CMK (cell line): Measurements from ENCODE around the gene ANKRD33.
A peak's percentile ranks its signal among the peaks of the same experiment; 100 is the strongest.

Experiments
- DNase-seq: peaks from one replicate; pipeline ENCODE4 v3.0.0-alpha.2; 2010; ENCODE audit warnings: low read depth

Gene ANKRD33, protein sequence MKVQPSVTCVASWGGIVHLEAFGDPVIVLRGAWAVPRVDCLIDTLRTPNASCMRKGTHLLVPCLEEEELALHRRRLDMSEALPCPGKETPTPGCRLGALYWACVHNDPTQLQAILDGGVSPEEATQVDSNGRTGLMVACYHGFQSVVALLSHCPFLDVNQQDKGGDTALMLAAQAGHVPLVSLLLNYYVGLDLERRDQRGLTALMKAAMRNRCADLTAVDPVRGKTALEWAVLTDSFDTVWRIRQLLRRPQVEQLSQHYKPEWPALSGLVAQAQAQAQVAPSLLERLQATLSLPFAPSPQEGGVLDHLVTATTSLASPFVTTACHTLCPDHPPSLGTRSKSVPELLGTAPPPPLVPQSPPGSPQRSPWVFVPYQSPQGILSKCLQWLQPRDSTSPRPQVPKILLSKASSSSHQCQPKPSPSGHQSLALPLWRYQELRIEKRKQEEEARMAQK

DNA sequence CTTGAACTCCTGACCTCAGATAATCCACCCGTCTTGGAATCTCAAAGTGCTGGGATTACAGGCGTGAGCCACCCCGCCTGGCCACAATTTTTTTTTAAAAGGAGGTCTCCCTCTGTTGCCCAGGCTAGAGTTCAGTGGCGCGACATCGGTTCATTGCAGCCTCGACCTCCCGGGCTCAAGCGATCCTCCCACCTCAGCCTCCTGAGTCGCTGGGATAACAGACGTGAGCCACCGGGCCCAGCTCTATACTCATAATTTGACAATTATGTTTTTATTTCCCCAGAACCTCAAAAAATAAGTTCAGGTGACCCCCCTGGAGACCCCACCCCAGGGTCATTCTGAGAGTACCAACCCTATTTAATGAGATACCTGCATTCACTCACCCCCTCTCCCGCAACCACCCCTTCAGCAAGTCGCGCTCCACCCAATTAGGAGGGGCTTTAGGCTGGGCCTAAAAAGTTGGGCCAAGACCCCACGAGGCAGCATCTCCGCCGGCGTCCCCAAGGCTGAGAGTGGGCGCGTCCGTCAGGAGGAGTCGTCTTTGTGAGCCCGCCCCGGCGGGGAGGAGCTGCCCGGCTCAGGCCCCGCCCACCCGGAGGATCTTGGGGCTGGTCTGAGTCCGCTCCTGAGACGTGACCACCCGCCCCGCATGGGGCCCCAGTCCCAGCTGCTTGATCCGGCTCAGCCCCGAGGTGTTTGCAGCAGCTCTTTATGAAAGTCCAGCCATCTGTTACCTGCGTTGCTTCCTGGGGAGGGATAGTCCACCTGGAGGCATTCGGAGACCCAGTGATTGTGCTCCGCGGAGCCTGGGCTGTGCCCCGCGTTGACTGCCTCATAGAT lies at the start of gene ANKRD33:
ANKRD33 (plus strand) TSS at position 628 of the 840 bp plus-strand sequence; CDS start at position 712, 84 bp downstream.
- DNase-seq, result no peak

GRCh38 chr12:51838762-51839161 lies 49.1 kb upstream of the ANKRD33 start:
- DNase-seq, result no peak

DNA sequence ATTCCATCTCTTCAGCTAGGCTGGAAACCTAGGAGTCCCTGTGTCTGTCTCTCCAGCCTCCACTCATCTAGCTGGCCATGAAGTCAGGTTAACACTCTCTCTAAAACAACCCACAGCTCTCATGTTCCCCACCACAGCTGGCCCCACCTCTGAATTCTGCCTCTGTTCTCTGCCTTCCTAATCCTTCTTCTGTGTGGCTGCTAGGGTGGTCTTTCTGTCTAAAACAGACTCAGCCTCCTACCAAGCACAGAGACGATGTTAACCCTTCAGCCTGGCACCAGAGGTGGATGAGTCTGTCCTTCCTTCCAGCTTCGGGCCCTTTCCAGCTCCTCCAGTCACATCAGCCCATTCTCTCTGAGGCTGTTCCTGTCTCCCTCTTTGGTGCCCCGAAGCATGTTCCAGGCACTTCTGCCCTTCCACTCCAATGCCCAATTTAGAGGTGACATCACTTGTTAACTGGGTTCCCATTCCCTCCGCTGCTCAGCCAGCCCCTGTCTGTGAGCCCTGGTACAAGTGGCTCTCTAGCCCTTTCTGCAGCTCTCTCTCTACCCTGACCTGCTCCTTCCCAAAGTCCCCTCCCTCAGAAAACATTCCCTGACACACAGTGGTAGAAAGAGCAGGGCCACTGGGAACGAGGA lies 48.5 kb upstream of the ANKRD33 start:
- no peak for DNase-seq

DNA sequence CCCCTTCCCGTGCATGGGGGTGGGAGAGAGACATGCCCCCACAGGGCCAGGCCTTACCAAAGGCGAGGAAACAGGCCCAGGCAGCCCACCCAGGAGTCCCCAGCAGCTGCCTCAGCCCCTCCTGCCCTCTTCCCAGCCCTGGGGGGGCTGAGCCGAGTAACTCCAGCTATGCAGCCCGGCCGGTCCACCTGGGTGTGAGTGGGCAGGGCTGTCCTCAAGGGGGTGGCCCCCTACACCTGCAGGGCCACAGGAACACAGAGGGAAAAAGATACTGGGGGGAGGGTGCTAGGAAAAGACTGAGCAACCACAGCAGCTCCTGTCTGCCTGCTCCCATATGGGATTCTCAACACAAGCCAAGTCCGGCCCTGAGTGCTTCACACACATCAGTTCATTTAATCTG lies 46.9 kb upstream of the ANKRD33 start:
- DNase-seq, result no peak

DNA sequence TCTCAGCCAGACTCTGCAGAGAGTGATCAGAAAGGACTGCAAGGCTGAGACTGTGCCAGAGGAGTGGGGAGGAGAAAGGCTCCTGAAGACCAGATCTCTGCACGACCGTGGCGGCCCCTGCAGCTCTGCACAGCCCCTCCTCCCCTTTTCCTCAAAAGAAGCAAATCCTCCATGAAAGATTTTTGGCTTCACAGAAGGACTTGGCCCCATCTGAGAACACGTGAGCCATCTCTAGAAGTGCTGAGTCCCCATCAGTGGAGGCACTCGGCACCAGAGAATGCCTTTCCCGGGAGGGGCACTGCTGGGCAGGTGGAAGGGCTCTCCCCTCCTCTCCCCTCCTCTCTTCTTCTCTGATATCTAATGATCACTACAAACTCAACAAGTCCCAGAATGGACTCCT lies 46.2 kb upstream of the ANKRD33 start:
- no peak for DNase-seq

GRCh38 chr12:51844854-51845253 lies 43.0 kb upstream of the ANKRD33 start:
- DNase-seq, result no peak

GRCh38 chr12:51845482-51845881 lies 42.4 kb upstream of the ANKRD33 start:
- DNase-seq, result no peak

GRCh38 chr12:51846271-51846691 lies 41.6 kb upstream of the ANKRD33 start:
- no peak for DNase-seq

DNA sequence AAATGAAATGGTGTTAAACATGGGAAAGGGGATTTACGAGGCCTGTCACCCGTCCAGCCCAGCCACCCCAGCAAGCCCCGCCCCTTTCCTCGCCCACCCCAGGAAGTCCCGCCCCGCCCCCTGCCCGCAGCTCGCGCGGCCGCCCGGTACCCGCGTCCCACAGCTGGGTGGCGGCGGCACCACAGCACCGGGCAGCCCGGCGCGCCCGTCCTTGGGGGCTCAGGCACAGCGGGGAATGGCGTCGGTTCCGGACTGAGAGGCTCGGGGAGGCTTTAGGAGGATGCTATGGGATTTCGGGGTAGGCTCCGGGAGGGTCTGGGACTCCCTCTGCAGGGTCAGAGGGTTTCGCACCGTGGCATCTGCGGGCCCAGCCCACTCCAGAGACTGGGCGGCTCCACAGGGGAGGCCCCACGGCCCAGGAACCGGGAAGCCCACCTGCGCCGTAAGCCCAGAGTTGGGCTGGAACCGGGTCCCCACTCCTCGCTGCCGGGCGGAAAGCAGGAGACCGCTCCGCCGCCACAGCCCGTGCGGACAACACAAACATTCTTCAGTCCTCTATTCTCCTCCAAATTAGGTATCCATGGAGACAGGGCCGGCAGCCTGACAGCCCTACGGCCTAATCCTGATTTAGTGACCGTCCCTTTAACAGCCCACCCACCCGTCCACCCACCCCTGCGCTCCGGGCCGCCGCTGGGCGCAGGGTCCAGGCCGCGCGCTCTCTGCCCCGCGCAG lies 40.8 kb upstream of the ANKRD33 start:
- no peak for DNase-seq

- DNase-seq, result no peak
These were observed 40.1 kb upstream of the ANKRD33 start for GRCh38 chr12:51847643-51848325.

DNA sequence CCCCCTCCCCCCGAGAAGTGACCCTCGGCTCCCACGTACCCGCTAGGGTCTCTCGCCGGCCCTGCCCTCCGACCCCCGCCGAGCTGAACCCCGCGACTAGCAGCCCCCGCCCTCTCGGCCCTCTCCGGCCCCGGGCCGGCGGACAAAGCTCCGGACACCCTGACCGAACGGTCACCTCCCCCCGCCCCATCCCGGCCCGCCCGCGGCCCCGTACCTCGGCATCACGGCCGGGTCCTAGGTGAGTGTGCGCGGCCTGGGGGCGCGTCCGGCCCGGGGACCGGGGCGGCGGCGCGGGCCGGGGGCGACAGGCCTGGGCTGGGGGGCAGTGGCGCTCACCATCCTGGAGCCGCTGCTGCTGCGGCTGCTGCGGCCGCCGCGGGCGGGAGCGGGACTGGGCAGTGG lies 39.6 kb upstream of the ANKRD33 start, which contains the start of gene FIGNL2:
FIGNL2 (minus strand) TSS at position 393 of the 402 bp plus-strand sequence. CDS start 26,305 bp downstream, outside the sequence.
- DNase-seq, result no peak

GRCh38 chr12:51848841-51849735 lies 38.8 kb upstream of the ANKRD33 start:
- DNase-seq, result no peak

- DNase-seq, result no peak
These were observed 37.6 kb upstream of the ANKRD33 start for GRCh38 chr12:51850081-51850964.

DNA sequence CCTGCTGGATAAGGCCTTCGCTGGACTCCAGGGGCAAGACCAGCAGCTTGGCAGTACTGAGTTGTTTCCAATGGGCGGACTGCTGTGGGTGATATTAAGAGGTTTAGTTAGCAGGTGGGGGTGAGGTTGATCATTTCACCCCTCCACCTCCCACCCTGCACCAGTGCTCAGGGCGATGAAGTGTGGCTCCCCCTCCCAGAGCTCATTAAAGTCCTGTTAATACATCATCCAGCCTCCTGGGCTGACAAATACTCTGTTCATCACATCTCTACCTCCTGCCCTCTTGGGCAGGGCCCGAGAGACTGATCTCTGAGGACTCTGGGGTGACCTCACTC lies 37.0 kb upstream of the ANKRD33 start:
- no peak for DNase-seq

- peak; percentile 15 for DNase-seq
These were observed 36.3 kb upstream of the ANKRD33 start for GRCh38 chr12:51851413-51852124.

GRCh38 chr12:51852404-51853137 lies 35.3 kb upstream of the ANKRD33 start:
- DNase-seq, result no peak

DNA sequence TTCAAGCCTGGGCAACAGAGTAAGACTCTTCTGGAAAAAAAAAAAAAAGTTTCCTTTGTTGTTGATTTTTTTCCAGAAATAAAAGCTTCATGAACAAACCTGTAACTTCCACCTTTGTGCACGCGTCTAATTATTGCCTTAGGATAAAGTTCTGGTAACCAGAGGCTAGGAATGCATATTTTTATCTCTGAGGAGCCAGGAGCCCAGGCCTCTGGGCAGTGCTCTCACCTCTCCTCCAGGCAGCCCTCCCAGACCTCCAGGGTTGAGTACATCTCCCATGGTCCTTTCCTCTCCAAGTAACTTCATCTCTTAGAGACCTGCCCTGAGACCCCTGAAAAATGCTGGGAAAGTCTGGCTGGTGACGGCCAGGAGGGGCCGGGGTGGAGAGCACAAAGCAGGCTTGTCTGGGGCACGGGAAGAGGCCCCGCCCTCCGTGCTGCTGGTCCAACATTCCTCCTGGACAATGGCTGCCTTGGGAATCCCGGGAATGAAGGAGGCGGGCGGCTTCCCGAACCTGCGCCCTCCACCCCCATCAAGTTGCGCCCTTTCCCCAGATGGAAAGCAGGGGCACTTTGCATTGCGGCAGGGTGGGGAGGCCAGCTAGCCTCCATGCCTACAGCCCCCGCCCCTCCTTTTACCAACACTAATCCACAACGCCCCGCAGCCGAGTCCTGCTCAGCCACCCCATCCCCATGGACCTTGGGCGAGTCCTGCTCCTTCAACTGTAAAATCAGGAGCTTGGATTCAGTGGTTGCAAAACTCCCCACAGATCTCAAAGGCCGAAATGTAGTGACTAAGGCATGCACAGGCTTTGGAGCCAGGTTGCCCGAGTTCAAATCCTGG lies 32.1 kb upstream of the ANKRD33 start:
- no peak for DNase-seq
